H7 (cell line): Measurements from ENCODE around the gene ERC2. TPM values are rescaled to one million over a fixed set of nuclear protein-coding genes. Genes with fewer than 3 reads are reported as not detected.

Source experiments
- DNase-seq: peaks from one replicate; pipeline ENCODE4 v3.0.0; 2012
- H3K27me3 ChIP-seq: 2 replicates; pipeline ENCODE4 v1.6.0; 2011; ENCODE audit warnings: mild to moderate bottlenecking, low read length; ENCODE audit not compliant: control insufficient read depth, insufficient read depth
- H3K36me3 ChIP-seq: replicated peaks from 2 replicates; pipeline ENCODE4 v1.5.1; 2011; ENCODE audit warnings: low read length; ENCODE audit not compliant: control insufficient read depth, insufficient read depth
- H3K4me3 ChIP-seq: 2 replicates; pipeline ENCODE4 v1.5.1; 2011; ENCODE audit warnings: low read depth, mild to moderate bottlenecking, control low read depth, low read length, moderate library complexity; ENCODE audit not compliant: insufficient read depth
- total RNA-seq: library from RNA; depleted of rRNA; stranded (reverse); fragments of >200 nt; shearing (Covaris generic); gene quantifications from 2 replicates; pipeline ENCODE4 v1.2.3, GENCODE V29; 2014

ERC2 gene
- total RNA-seq, 1 experiment from 2014 or later = 2.4 TPM

GRCh38 chr3:55690177-55690576, 778.1 kb downstream of the ERC2 start:
- H3K27me3 ChIP-seq = no peaks in the 10 kb centered on the region
- peak; percentile 16 for DNase-seq
- H3K36me3 ChIP-seq = no peaks in the 10 kb centered on the region
- H3K4me3 ChIP-seq = no peak overlapping the region

- Histone ChIP-seq H3K36me3 (no peaks in the 10 kb centered on the region), H3K4me3 (no peak overlapping the region), H3K27me3 (no peaks in the 10 kb centered on the region)
- no peak for DNase-seq
These were observed 780.1 kb downstream of the ERC2 start for GRCh38 chr3:55688154-55688553.

- no peak overlapping the region for H3K4me3 ChIP-seq
- no peaks in the 10 kb centered on the region for H3K36me3 ChIP-seq
- no peaks in the 10 kb centered on the region for H3K27me3 ChIP-seq
- no peak for DNase-seq
These were observed 780.7 kb downstream of the ERC2 start for GRCh38 chr3:55687526-55687925.

GRCh38 chr3:55686426-55687254, 781.6 kb downstream of the ERC2 start:
- H3K27me3 ChIP-seq = no peaks in the 10 kb centered on the region
- H3K4me3 ChIP-seq = no peak overlapping the region
- no peak for DNase-seq
- H3K36me3 ChIP-seq = no peaks in the 10 kb centered on the region

GRCh38 chr3:55683666-55684270, 784.5 kb downstream of the ERC2 start:
- no peak for DNase-seq
- no peaks in the 10 kb centered on the region for H3K27me3 ChIP-seq
- H3K4me3 ChIP-seq = no peak overlapping the region
- H3K36me3 ChIP-seq = no peaks in the 10 kb centered on the region

- Histone ChIP-seq H3K4me3 (no peak overlapping the region), H3K27me3 (no peaks in the 10 kb centered on the region), H3K36me3 (no peaks in the 10 kb centered on the region)
- no peak for DNase-seq
These were observed 785.8 kb downstream of the ERC2 start for GRCh38 chr3:55682461-55682860.

- no peak for DNase-seq
- H3K36me3 ChIP-seq = no peaks in the 10 kb centered on the region
- no peaks in the 10 kb centered on the region for H3K27me3 ChIP-seq
These were observed 789.6 kb downstream of the ERC2 start for GRCh38 chr3:55678546-55679216.

GRCh38 chr3:55676643-55677042, 791.6 kb downstream of the ERC2 start:
- Histone ChIP-seq H3K27me3 (no peaks in the 10 kb centered on the region), H3K36me3 (no peaks in the 10 kb centered on the region), H3K4me3 (no peak overlapping the region)
- DNase-seq = no peak

More at GRCh38 chr3:55678546-55679216, 789.6 kb downstream of the ERC2 start:
- H3K4me3 ChIP-seq = no peak overlapping the region

- Histone ChIP-seq H3K36me3 (no peaks in the 10 kb centered on the region), H3K4me3 (no peak overlapping the region), H3K27me3 (no peaks in the 10 kb centered on the region)
- no peak for DNase-seq
These were observed 792.8 kb downstream of the ERC2 start for GRCh38 chr3:55675478-55675877.

- no peaks in the 10 kb centered on the region for H3K27me3 ChIP-seq
- no peak overlapping the region for H3K4me3 ChIP-seq
- no peak for DNase-seq
- H3K36me3 ChIP-seq = no peaks in the 10 kb centered on the region
These were observed 794.5 kb downstream of the ERC2 start for GRCh38 chr3:55673764-55674163.

GRCh38 chr3:55669133-55669532, 799.1 kb downstream of the ERC2 start:
- Histone ChIP-seq H3K36me3 (no peaks in the 10 kb centered on the region), H3K4me3 (no peak overlapping the region), H3K27me3 (no peaks in the 10 kb centered on the region)
- DNase-seq = no peak

GRCh38 chr3:55668359-55668758, 799.9 kb downstream of the ERC2 start:
- Histone ChIP-seq H3K4me3 (no peak overlapping the region), H3K27me3 (no peaks in the 10 kb centered on the region), H3K36me3 (no peaks in the 10 kb centered on the region)
- no peak for DNase-seq

- no peaks in the 10 kb centered on the region for H3K27me3 ChIP-seq
- DNase-seq = no peak
- no peak overlapping the region for H3K4me3 ChIP-seq
- no peaks in the 10 kb centered on the region for H3K36me3 ChIP-seq
These were observed 803.9 kb downstream of the ERC2 start for GRCh38 chr3:55664387-55664786.

GRCh38 chr3:55662683-55663082, 805.6 kb downstream of the ERC2 start:
- Histone ChIP-seq H3K4me3 (no peak overlapping the region), H3K27me3 (no peaks in the 10 kb centered on the region), H3K36me3 (no peaks in the 10 kb centered on the region)
- DNase-seq = no peak

GRCh38 chr3:55661571-55661970, 806.7 kb downstream of the ERC2 start:
- no peak overlapping the region for H3K4me3 ChIP-seq
- DNase-seq = no peak
- no peaks in the 10 kb centered on the region for H3K36me3 ChIP-seq
- H3K27me3 ChIP-seq = no peaks in the 10 kb centered on the region
